ENCODE data around the gene NEGR1.

NEGR1 gene

DNA sequence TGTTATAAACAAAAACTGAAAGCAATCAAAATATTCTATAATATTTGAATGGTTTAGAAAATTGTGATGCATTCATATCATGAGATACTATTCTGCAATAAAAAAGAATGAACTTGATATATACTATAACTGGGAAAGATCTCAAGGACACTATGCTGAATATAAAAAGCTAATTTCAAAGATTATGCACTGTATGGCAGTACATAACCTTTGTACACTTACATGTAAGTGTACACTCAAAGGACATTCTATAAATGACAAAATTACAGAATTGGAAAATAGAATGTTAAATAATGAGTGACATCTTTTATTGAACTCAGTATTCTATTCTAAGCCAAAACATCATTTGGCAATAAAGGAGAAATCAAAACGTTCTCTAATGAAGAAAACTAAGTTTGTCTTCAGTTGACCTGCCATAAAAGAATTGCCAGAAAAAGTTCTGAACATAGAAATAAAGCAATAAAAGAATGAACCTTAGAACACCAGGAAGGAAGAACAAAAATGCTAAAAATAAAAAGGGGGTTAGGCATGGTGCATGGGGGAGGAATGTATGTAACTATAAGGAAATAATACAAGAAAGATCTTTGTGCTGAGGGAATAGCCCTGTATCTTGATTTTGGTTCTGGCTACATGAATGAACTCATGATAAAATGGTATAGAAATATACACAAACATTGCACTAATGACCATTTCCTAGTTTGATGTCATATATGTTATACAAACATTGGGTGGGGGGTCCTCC is 519.7 kb downstream of the NEGR1 start:
- DNase-seq: no peak

DNA sequence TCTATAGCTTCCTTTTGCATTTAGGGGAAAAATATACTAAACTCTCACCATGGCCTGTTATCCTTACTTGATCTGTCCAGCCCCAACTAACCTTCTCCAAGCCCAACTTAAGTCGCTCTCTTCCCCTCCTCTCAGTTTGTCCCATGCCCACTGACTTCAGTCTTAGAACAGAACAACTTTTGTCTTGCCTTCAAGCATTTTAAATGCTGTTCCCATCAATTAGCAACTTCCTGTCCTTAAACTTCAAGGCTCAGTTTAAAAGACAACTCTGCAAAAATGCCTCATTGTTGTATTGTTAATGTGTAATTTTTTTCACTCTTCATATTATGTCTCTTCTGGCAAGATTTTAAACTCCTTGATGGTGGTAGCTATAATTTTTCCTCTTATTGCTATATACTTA is 526.9 kb downstream of the NEGR1 start:
- DNase-seq: no peak

DNA sequence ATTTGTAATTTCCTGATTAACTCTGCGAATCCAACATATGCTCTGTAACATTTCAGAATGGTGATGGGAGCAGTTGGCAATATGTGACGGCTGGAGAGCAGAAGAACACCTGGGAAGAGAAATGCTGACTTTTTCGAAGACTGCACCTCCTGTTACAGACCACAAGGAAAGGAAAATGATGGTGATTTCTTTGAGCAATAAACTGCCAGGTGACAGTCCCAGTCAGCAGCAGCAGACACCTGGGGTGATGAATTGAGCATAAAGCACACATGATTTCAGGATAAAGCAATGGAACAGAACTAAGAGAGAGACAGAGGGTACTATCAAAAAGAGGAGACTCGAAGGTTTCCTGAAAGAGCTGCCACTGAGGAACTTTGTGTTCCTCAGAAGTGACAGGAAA is 528.6 kb downstream of the NEGR1 start:
- DNase-seq: no peak

GRCh38 chr1:71745326-71745725 is 537.0 kb downstream of the NEGR1 start:
- DNase-seq: no peak

- no peak for DNase-seq
These were observed 538.5 kb downstream of the NEGR1 start for GRCh38 chr1:71743862-71744261.

GRCh38 chr1:71738910-71739309 is 543.4 kb downstream of the NEGR1 start:
- no peak for DNase-seq

- DNase-seq: no peak
These were observed 544.1 kb downstream of the NEGR1 start for GRCh38 chr1:71738256-71738655.

DNA sequence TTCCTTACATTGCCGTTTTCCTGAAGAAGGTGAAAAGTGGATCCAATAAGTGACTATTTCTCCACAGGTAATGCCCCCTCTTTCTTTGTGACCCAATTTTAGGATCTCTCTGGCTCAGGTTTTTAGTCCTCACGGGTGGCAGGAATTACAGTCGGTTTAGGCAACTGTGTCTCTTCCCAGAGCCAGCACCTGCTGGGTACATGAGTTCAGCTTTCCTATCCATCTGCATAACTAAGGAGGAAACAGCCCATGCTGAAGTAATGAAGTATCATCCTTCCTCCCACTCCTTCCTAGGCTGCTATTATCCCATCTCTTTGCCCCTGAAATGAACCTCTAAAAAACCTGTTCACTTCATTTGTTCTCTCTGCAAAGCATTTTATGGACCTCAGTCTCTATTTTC is 544.6 kb downstream of the NEGR1 start:
- DNase-seq: no peak

- no peak for DNase-seq
These were observed 549.2 kb downstream of the NEGR1 start for GRCh38 chr1:71733121-71733520.

- DNase-seq: no peak
These were observed 560.8 kb downstream of the NEGR1 start for GRCh38 chr1:71721532-71721931.

DNA sequence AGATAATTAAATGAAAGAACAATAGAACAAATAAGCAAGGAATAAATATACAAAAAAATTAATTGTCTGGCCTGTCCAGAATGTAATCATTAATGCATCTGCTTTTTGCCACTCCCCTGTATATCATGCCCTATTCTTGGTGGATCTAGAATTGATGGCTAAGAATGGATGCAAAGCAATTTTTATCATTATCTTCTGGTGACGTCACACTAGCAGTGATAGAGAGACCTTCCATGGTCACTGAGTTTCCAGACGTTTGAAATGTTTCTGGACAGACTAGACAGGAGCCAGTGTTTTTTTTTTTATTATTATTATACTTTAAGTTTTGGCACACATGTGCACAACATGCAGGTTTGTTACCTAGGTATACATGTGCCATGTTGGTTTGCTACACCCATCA is 563.0 kb downstream of the NEGR1 start:
- no peak for DNase-seq

DNA sequence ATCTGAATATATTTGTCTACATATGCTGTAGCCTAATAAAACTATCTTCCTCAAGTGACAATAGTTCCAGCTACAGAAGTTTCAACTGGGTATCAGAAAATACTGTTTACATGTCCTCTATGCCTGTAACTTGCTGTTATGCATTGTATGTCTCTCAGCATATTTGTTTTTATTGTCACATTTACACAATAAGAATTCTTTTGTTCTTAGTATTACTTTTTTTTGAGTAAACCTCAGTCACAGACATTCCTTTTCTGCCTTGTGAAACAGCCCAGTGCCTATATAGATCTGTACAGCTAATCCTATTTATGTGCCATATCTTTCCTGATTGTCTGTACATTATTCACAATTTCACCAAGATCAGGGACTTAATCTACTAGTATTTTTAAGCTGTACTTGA is 565.2 kb downstream of the NEGR1 start:
- no peak for DNase-seq

DNA sequence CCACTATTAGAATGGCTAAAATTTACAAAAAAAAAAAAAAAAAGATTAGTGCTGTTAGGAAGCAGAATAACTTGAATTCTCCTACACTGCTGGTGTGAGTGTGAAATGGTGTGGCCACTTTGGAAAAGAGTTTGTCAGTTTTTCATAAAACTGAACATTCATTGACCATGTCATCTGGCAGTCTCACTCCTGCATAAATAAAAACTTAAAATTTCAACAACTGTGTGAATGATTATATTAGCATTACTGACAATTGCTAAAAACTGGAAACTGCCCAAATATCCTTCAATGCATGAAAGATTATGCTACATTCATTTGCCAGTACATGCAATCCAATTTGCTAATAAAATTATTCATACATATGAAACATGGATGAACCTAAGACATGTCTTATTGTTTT is 570.9 kb downstream of the NEGR1 start:
- no peak for DNase-seq

GRCh38 chr1:71706029-71706671 is 576.2 kb downstream of the NEGR1 start:
- no peak for DNase-seq

GRCh38 chr1:71698186-71698585 is 584.2 kb downstream of the NEGR1 start:
- DNase-seq: no peak

DNA sequence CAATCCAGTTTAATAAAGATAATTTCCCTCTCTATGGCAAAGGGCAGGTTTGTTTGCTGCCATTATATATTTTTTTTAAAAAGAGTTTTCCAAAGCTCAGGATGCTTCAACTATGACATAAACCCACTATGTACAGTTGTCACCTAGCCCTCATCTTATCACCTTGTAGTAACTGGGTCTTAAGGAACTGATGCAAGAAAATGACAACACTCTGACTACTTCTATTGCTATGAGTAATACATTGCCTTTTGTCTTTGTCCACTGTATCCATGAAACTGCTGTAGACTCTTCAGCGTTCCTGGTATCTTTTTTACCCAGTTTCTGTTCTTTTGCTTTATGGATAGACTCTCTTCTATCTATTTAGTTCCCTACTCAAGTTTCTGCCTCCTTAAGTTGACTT is 586.5 kb downstream of the NEGR1 start:
- DNase-seq: no peak

- no peak for DNase-seq
These were observed 587.3 kb downstream of the NEGR1 start for GRCh38 chr1:71695084-71695483.

DNA sequence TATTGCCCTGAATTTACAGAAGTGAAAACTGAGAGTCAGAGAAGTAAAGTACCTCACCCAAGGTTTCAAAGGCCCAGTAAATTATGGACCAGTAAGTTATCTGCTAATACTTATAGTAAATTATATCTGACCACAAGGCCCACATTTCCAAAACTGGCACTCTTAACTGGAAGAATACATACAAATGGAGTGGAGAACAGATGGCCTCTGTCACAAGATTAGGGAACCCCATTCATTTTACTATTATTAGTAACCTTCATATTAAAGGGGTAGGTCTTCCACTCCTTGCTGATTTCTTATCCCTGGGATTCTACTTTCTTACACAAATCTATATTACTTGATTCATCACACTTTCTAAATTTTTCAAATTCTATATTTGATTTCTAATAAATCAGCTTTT is 588.8 kb downstream of the NEGR1 start:
- no peak for DNase-seq

- DNase-seq: no peak
These were observed 592.7 kb downstream of the NEGR1 start for GRCh38 chr1:71689635-71690034.

DNA sequence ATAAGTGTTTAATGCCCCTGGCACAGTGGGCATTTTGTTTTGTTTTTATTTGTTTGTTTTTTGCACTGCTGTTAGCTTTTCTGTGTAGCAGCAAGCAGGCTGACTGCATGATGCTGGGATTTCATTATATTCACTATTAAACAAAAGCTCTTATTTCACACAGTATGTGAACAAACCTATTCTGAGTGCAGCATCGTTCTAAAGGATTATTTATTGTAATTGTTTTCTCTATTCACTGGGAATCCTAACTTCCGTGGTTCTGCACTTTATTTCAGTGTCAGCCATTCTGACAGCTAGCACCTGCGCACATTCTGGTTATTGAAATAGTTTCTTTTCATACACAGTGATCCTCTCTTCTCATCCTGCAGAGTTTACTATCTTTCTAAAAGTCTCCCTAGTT is 595.0 kb downstream of the NEGR1 start:
- no peak for DNase-seq

- no peak for DNase-seq
These were observed 605.1 kb downstream of the NEGR1 start for GRCh38 chr1:71676979-71677925.

- DNase-seq: no peak
These were observed 614.3 kb downstream of the NEGR1 start for GRCh38 chr1:71668065-71668464.

- no peak for DNase-seq
These were observed 615.1 kb downstream of the NEGR1 start for GRCh38 chr1:71667216-71667615.

GRCh38 chr1:71666609-71667008 is 615.7 kb downstream of the NEGR1 start:
- DNase-seq: no peak
